AG10803 (cell line): ENCODE data around the gene CCDC150.

Source experiments
- DNase-seq: peaks from one replicate; pipeline ENCODE4 v3.0.0; 2010; ENCODE audit warnings: low read depth
- H3K4me3 ChIP-seq: 2 replicates; pipeline ENCODE4 v1.5.1; 2011; ENCODE audit warnings: mild to moderate bottlenecking, low read length, control low read depth
- CTCF ChIP-seq: conservative IDR thresholded peaks from 2 replicates; pipeline ENCODE4 v1.5.1; 2011; ENCODE audit warnings: mild to moderate bottlenecking, low read length, control low read depth, inconsistent platforms

Gene CCDC150

GRCh38 chr2:196639180-196640030 lies at the start of gene CCDC150:
CCDC150 (plus strand) TSS chr2:196639715; CDS start chr2:196639767, 52 bp downstream.
- peak within 1 kb of the TSS; percentile 88 for H3K4me3 ChIP-seq
- peak; percentile 90 for DNase-seq
- peak; percentile 45 for TF ChIP-seq CTCF

GRCh38 chr2:196590286-196590685 lies 49.2 kb upstream of the CCDC150 start:
- peak; percentile 41 for DNase-seq
- TF ChIP-seq CTCF = no peak
- H3K4me3 ChIP-seq = no peak overlapping the region

GRCh38 chr2:196591004-196591403 lies 48.5 kb upstream of the CCDC150 start:
- TF ChIP-seq CTCF = no peak
- no peak for DNase-seq
- H3K4me3 ChIP-seq = no peak overlapping the region

- H3K4me3 ChIP-seq = no peak overlapping the region; the same call in 1 of the 2 replicates
- TF ChIP-seq CTCF = no peak
- no peak for DNase-seq
Measured at GRCh38 chr2:196591621-196592022, 47.9 kb upstream of the CCDC150 start.

GRCh38 chr2:196592331-196592910 lies 47.1 kb upstream of the CCDC150 start:
- TF ChIP-seq CTCF = peak; percentile 26
- H3K4me3 ChIP-seq = peak overlapping the region; percentile 78
- peak; percentile 55 for DNase-seq

GRCh38 chr2:196592911-196593881 lies 46.3 kb upstream of the CCDC150 start, which contains the start of gene HECW2:
HECW2 (minus strand) TSS chr2:196593554.
- DNase-seq = peak; percentile 66
- no peak for TF ChIP-seq CTCF
- peak within 1 kb of the TSS; percentile 78 for H3K4me3 ChIP-seq
